Hippocampal formation (tissue), 2 donors: ENCODE data around the gene HIF1A.
A peak's percentile ranks its signal among the peaks of the same experiment; 100 is the strongest.
"Not testable (repeated sequence)": the region's sequence is repeated elsewhere in the genome, so short reads cannot be mapped to it uniquely, and the experiment has no call there.

Source experiments
- DNase-seq, 2 donors: peaks; one replicate each; lab custom pipeline; 2025; lab: John Stamatoyannopoulos, UW

HIF1A gene

GRCh38 chr14:61694830-61695694 is at the start of gene HIF1A:
Gene HIF1A, plus strand, starts transcription at chr14:61695513. Its CDS starts 292 bp downstream, at chr14:61695805.
- DNase-seq: peak; percentile 92 to 95

- DNase-seq: no peak
Observed at GRCh38 chr14:61646366-61647116, 48.8 kb upstream of the HIF1A start.

GRCh38 chr14:61647704-61648103 is 47.6 kb upstream of the HIF1A start:
- DNase-seq: no peak

- DNase-seq: no peak
Observed at GRCh38 chr14:61648377-61648776, 46.9 kb upstream of the HIF1A start.

GRCh38 chr14:61649283-61649682 is 46.0 kb upstream of the HIF1A start:
- no peak for DNase-seq

GRCh38 chr14:61651355-61651754 is 44.0 kb upstream of the HIF1A start:
- no peak for DNase-seq

- DNase-seq: no peak
Observed at GRCh38 chr14:61652526-61653262, 42.6 kb upstream of the HIF1A start.

GRCh38 chr14:61653507-61653906 is 41.8 kb upstream of the HIF1A start:
- DNase-seq: no peak

GRCh38 chr14:61654026-61654425 is 41.3 kb upstream of the HIF1A start:
- DNase-seq: no peak

GRCh38 chr14:61655777-61656176 is 39.5 kb upstream of the HIF1A start:
- no peak for DNase-seq

GRCh38 chr14:61656341-61656740 is 39.0 kb upstream of the HIF1A start:
- DNase-seq: no peak

- not testable (repeated sequence) for DNase-seq
Observed at GRCh38 chr14:61658111-61658510, 37.2 kb upstream of the HIF1A start.

GRCh38 chr14:61659582-61659981 is 35.7 kb upstream of the HIF1A start:
- no peak for DNase-seq

GRCh38 chr14:61661471-61662400 is 33.6 kb upstream of the HIF1A start:
- DNase-seq: no peak

- DNase-seq: no peak
Observed at GRCh38 chr14:61662437-61663311, 32.6 kb upstream of the HIF1A start.

GRCh38 chr14:61663312-61663979 is 31.9 kb upstream of the HIF1A start:
- no peak for DNase-seq

GRCh38 chr14:61668282-61668681 is 27.0 kb upstream of the HIF1A start:
- no peak for DNase-seq

GRCh38 chr14:61670576-61670975 is 24.7 kb upstream of the HIF1A start:
- DNase-seq: no peak

GRCh38 chr14:61671082-61671481 is 24.2 kb upstream of the HIF1A start:
- no peak for DNase-seq

- DNase-seq: no peak
Observed at GRCh38 chr14:61672796-61673195, 22.5 kb upstream of the HIF1A start.
